ENCODE results near the gene FBXL5.
"Not testable (repeated sequence)": the region's sequence is repeated elsewhere in the genome, so short reads cannot be mapped to it uniquely, and the experiment has no call there.

Gene FBXL5

DNA sequence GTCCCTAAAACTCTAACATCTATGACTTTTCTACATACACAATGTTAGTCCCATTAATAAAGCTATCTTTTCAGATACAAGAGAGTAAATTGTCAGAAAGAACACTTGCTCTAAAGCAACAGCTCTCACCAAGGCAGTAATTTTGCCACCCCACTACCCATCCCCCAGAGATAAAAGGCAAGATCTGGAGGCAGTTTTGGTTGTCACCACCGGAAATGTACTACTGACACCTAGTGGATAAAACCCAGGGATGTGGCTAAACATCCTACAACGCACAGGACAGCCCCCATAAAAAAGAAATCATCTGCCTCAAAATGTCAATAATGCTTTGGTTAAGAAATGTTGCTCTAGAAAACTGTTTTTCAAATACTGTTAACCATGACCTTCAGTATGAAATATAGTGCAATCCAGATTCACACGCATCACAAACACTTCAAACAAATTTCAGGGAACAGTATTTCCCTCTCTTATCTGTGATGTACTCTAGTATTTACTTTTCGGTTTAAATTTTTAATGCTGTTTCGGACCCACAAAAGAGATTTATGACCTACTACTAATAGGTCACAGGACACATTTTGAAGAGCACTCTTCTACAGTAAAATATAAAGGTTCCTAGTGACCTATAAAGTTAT is 5.1 kb downstream of the FBXL5 start:
- DNase-seq = peak; percentile 50

DNA sequence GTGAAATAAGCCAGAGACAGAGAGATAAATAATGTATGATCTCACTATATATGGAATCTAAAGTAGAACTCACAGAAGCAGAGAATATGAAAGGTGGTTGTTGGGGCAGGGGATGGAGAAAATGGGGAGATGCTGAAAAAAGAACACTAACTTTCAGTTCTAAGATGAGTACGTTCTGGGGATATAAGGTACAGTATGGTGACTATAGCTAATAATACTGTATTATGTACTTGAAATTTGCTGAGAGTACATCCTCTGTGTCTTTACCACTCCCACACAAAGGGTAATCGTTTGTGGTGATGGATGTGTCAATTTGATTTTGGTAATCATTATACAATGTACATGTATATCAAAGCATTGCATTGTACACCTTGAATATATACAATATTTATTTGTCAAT is 6.6 kb downstream of the FBXL5 start:
- no peak for DNase-seq

DNA sequence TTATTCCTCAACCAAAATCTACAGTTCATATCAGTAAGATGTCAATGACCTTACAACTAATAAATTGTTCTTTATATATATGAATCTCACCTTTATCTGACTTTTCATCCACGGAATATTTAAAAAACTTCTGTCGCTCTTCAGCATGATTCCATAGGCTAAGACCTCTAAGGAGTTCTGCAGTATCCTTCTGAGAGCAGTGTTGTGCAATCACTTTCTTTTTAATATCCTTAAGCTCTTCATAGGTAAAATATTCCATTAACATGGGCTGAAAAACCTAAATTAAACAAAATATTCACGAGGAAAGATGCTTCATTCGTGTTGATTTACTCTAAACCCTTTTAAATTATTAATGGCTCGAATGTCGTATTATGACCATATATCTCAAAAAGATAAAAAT is 16.7 kb downstream of the FBXL5 start:
- DNase-seq = no peak

DNA sequence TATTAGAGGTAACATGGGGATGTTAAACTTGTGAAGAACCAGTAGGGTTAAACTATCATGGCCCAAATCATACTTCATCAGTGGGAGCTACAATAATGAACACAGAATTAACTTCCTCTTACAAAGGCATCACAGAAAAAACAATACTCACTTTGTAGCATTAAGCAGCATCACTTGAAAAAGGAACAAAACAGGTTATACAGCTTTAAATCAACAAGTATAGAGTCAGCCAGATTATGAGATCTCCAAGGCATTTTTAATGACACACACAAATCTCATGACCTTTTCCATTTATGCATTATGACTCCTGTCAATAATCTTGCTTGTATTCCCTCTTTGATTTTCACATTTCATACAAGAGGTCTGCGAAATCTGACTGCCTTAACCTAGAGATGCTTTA is 18.3 kb downstream of the FBXL5 start:
- DNase-seq = no peak

DNA sequence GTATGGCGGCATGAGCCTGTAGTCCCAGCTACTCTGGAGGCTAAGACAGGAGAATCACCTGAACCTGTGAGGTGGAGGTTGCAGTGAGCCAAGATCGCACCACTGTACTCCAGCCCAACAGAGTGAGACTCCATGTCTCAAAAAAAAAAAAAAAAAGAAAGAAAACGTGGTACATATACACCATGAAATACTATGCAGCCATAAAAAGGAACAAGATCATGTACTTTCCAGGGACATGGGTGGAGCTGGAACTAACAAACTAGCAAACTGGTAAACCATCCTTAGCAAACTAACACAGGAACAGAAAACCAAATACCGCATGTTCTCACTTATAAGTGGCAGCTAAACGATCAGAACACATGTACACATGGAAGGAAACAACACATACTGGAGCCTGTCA is 37.8 kb downstream of the FBXL5 start:
- DNase-seq = not testable (repeated sequence)

DNA sequence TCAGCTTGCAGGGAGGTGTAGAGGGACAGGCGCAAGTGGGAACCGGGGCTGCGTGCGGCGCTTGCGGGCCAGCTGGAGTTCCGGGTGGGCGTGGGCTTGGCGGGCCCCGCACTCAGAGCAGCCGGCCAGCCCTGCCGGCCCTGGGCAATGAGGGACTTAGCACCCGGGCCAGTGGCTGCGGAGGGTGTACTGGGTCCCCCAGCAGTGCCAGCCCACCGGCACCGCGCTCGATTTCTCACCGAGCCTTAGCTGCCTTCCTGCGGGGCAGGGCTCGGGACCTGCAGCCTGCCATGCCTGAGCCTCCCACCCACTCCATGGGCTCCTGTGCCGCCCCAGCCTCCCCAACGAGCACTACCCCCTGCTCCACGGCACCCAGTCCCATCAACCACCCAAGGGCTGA is 40.3 kb downstream of the FBXL5 start:
- not testable (repeated sequence) for DNase-seq

DNA sequence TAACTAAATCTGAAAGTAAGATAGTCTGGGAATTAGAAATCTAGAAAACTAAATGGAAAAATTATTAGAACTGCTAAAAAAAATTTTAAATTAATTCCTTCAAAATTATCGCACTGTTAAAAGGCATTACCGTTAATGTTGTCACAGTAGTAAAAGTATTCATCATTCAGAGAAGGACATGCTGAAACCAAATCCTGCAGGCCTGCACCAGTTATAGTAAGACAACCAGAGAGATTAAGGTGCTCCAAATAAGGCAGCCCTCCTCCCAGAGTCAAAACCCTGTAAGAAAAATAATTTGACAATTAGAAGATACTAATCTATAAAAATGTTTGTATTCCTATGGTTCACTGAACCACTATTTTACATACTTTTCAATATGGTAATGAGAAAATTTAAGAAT is 43.0 kb downstream of the FBXL5 start:
- no peak for DNase-seq

DNA sequence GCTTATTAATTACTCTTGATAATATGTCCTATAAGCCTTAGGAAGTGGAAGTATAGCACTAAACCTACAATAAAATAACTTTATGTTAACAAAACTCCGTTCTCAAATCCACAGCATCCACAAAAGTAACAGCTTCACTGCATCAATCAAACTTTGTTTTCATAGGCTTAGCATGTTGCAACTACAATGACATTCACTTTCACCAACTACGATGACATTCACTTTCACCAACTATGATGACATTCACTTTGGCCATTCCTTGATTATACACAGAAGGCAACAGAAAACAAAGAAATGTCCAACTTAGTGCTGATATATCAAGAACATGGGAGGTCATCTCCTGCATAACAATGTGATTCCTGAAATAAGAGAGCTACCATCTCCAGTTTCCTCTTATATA is 44.3 kb downstream of the FBXL5 start:
- DNase-seq = no peak

DNA sequence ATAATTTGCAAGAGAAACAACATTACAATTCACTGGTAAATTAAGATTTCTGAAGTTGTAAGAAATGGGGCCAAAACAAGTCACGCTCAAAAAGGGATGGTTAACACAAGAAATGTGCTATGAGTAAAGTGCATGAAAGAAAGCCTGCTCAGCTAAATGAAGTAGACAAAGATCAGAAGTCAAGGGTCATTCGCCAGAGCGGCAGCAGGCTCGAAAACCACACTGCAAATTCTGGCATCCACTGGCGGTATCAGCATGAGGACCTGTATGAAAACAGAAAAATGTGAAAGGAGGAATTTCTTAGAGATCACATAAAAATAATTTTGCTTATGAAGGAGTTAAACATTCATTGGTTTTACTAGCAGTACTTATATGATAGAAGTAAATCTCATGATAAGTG is 49.6 kb downstream of the FBXL5 start:
- DNase-seq = no peak

DNA sequence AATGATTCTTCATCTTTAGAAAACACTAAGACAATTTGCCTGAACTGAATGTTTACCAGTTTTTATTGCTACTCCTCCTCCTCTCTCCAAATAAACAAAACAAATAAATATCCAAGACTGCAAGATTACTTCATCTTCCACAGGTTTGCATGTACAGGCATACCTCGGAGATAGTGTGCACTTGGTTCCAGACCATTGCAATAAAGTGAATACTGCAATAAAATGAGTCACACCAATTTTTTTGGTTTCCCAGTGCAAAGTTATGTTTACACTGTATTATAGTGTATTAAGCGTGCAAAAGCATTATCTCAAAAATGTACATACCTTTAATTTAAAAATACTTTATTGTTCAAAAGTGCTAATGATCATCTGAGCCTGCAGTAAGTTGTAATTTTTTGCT is 53.3 kb downstream of the FBXL5 start:
- DNase-seq = no peak

DNA sequence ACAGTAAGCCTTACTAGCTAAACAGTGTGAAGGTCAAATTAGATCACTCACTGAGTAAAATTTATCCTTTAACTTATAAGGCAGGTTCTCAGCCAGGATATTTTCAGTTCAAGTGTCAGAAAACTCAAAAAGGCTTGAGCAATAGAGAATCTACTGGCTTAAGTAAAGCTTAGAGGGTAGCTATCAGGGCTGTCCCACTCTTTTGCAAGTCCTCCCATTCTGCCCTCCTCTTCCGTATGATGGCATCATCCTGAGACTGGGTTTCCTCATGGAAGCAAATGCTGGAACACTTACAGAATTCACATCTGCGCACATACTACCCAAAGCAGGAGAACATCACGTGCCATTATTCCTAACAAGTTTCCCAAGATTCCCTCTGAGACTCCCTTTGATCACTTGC is 55.0 kb downstream of the FBXL5 start:
- DNase-seq = no peak

DNA sequence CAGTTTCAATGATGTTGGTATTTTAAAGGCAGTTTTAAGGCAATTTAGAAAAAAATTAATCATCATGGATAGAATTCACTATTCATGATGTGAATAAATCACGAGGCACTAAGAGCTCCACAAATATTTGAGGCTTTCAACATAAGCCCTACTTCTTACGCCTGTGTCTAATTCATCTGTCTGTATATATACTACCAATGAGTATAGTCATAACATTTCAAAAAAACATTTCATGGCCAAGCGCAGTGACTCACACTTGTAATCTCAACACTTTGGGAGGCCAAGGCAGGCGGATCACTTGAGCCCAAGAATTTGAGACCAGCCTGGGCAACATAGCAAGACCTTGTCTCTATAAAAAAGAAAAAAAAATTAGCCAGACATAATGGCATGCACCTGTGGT is 56.5 kb downstream of the FBXL5 start:
- DNase-seq = no peak

DNA sequence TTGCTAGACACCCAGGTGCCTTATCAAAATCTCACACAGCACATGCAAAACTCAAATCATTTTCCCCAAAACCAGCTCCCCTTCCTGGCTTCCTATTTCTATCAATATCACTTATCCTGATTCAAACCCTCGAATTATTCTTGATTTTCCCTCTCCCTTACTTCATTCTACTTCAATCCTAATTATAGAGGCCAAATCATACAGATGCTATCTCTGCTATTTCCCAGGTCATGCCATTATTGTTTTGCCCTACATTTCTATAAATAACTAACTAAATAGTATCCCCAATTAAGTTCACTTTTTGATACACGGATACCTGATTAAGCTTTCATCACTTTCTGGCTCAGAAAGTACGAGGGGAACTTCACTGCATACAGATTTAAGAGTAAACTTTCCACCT is 62.4 kb downstream of the FBXL5 start:
- no peak for DNase-seq

DNA sequence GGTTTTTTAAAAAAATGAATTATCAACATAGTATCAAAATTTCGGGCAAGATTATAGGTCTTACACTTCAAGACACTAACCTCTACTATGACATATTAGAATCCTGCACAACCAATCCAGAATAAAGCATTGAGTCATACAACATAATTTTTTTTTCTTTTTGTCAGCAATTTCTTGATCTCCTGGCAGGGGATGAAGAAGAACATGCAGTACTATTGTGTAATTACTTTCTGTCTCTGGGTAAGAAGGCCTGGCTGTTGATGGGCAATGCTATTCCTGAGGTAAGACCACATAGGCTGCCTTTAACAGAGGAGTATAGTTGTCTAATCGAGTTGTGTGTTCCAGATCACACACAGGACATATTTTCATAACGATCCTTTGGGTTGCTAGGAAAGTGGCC is 67.5 kb downstream of the FBXL5 start:
- DNase-seq = no peak

DNA sequence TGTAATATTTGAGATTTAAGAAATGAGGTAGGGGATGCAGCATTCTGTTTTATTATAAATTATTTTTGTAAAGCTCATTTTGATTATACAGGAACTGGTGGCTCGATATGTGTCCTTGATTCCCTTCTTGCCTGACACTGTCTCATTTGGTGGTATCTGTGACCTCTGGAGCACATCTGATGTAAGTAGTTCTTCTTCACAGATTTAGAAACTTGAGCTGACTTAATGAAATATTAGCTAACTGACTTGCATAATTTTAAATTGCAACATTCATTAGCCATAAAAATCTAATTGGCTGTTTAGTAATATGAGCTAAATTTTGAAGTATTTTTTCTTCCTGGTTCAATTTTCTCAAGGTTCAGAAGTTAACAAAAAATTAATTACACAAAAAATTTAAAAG is 69.1 kb downstream of the FBXL5 start:
- no peak for DNase-seq

DNA sequence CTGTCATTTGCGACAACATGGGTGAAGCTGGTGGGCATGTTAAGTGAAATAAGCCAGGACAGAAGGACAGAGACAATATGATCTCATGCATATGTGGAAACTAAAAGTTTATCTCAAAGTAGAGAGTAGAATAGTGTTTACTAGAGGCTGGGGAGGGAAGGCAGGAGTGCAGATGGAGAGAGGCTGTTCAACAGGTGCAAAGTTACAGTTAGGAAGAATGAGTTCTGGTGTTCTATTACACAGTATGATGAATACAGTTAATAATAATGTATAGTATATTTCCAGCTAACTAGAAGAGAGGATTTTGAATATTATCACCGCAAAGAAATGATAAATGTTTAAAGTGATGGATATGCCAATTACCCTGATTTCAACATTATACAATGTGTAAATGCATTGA is 69.8 kb downstream of the FBXL5 start:
- no peak for DNase-seq

DNA sequence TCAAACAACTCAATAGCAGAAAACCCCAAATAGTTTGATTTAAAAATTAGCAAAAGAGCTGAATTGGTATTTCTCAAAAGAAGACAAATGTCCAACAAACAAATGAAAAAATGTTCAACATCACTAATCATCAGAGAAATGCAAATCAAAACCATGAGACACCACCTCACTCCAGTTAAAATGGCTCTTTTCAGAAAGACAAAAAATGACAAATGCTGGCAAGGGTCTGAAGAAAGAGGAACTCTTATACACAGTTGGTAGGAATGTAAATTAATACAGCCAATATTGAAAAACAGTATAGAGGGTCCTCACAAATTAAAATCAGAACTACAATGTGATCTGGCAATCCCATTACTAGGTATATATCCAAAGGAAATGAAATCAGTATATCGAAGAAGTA is 70.4 kb downstream of the FBXL5 start:
- no peak for DNase-seq

DNA sequence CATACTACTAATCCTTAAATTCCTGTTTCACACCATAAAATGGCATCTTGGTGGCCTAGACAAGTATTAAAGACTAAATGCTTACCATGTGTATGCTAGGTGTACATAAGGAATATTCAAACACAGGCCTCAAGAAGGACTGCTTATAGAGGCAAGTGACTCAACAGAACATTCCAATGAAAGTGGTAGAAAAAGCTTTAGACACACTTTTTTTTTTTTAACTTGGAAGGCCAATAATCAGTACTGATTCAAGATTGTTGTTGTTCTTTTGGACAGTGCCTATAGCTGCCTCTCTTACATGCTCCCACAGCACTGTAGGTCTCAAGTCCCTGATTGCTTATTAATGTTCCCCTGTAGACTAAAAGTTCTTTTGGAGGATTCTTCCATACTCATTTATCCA is 77.6 kb downstream of the FBXL5 start:
- DNase-seq = no peak

DNA sequence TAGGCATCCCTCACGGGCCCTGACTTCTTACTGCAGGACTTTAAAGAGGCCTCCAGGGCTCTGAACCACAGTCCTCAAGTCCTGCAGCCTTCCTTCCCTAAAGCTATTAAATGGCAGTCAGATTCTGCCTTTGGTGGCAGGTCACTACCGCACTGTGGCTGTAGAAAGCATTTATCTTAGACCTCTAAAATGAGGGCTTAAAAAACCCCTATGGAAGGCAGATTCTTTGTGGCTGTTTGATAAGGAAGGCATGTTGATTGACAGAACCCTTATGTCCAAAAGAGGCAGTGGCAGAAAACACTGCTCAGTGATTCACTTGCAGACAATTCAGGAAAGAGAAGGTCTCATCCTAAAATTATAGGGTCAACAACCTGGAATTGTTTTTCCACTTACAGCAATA is 79.2 kb downstream of the FBXL5 start:
- no peak for DNase-seq

DNA sequence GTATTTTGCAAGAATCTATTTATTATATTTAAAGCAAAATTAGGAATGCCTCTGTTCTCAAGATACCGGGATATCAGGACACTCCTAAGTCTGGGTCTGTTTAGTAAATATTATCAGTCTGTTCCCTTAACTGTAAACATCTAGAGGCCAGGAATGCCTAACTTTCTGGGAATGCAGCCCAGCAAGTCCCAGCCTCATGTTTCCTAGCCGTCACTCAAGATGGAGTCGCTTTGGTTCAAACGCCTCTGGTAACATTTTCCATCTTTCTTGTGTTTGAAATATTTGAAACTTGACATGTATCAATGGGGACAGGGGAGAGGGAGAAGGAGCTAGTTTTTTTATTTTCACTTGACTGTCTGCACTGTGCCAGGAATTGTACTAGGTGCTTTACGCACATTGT is 85.4 kb downstream of the FBXL5 start:
- no peak for DNase-seq

DNA sequence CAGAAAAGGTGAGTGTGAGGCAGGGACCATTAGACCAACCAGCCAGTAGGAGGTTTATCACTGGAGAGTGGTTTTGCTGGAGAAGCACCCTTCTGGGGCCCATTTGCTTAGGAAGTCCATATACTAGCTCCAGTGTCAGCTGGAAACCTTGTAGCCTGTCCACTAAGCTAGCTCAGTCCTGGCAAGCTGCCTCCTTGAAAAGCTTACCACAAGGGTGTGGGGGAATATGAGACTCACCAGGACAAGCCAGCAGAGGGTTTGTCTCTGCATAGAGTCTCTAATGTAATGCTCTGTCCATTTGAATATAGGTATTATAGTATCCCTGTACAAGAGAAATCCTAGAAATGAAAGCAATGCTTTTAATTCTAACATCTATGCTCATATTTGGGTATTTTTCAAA is 86.3 kb downstream of the FBXL5 start:
- no peak for DNase-seq

DNA sequence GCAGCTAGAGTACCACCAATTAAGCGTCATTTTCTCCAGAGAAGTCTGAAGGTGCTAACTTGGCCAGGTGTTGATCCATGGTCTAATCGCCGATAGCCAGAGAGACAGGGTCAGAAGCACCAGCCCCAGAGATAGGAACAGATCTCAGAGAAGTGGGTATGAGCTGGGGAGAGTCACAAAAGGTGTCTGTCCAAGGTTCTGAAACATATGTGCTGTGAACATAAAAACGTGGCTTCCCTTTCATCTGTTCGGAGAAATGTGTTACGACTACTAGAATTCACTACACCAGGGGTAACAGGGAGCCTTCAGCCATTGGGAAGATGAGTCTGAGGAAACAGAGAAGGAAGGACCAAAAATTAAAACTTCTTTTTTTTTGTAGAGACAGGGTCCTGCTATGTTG is 91.3 kb downstream of the FBXL5 start:
- DNase-seq = no peak

DNA sequence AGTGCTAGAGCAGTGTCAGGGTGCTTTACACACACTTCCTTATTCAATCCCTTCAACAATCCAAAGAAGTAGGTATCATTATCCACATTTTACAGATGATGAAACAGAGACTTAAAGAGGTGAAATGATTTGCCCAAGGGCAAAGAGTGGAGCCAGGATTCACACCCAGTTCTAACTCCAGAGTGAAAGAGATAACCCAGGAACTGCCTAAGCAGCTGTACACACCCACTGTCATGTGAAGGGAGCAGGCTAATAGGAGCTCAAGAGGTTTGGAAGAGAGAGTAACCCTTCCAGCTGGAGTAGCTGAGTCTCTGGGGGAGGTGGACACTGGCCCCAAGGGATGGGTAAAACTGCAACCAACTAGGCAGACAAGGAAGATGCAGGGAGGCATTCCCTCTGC is 92.5 kb downstream of the FBXL5 start:
- DNase-seq = no peak

DNA sequence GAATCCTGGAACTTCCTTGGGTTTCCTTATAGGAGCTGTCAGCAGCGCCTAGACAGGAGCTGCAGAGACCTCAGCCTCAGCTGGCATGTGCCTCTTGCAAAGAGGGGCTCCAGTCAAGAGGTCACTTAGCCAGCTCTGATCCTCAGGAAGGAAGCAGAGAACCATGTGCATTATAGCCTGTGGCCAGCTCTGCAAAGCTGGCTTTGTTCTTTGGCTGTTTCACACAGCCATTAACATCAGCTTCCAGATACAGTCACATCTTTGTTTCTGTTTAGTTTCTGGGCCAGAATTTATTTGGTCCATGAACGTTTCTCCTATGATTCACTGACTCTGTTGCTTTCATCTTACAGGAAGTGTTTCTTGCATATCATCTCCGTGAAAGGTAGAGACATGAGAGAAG is 93.0 kb downstream of the FBXL5 start:
- no peak for DNase-seq

DNA sequence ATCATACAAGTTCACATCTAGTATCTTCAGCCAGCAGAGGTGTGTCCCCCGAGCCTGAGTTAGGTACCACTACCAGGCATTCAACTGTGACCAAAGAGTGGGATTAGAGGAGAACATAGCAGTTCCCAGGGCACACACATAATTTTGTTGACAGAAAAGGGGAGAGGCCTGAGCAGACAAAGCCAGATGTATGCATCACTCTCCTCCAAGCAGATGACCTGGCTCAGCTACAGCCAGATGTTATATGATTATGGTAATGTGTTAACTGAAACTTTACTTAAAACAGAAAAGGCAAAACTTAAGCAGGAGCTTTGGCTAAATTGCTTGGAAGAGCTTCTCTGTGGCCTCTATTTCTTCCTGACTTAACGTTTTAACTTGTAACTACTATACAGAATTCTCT is 96.6 kb downstream of the FBXL5 start:
- DNase-seq = no peak

Data from stimulated activated CD4-positive, alpha-beta T cell treated with anti-CD3 and anti-CD28 coated beads, Interleukin-1b, Interleukin-23, amount 100 ng/mL, for 48 hours (primary cell).